ENCODE results near the gene ZNF652. TPM values are rescaled to one million over a fixed set of nuclear protein-coding genes. Genes with fewer than 3 reads are reported as not detected.

The ZNF652 gene
- polyA plus RNA-seq, 1 donor (not counting 4 experiments of a cell fraction or from before 2014, with no cell fraction given): 8.9 TPM

DNA sequence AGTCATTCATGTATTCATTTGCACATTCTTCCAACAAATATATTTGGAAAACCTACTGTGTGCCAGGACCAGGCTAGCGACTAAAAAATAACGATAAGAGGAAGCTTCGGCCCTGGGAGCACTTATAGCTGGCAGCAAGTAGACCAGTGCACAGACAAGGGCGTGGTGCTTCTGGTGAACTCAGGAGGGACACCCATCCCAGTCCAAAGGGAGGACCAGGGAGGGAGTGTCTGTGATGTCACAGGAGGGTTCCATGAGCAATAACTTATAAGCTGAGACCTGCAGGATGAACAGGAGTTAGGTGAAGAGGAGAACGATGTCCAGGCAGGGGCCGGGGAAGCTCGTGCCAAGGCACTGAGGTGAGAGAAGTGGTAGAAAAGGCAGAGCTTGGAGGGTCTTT, 114.1 kb downstream of the ZNF652 start:
- TF ChIP-seq, protein P1, sequence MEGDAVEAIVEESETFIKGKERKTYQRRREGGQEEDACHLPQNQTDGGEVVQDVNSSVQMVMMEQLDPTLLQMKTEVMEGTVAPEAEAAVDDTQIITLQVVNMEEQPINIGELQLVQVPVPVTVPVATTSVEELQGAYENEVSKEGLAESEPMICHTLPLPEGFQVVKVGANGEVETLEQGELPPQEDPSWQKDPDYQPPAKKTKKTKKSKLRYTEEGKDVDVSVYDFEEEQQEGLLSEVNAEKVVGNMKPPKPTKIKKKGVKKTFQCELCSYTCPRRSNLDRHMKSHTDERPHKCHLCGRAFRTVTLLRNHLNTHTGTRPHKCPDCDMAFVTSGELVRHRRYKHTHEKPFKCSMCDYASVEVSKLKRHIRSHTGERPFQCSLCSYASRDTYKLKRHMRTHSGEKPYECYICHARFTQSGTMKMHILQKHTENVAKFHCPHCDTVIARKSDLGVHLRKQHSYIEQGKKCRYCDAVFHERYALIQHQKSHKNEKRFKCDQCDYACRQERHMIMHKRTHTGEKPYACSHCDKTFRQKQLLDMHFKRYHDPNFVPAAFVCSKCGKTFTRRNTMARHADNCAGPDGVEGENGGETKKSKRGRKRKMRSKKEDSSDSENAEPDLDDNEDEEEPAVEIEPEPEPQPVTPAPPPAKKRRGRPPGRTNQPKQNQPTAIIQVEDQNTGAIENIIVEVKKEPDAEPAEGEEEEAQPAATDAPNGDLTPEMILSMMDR (optimal IDR thresholded peaks at IDR 0.05 in 1 of 3, IDR thresholded peaks at IDR 0.05 in 1 of 3, conservative IDR thresholded peaks at IDR 0.05 in 1 of 3; ENCODE audit: extremely low read depth in 1 of 3, insufficient read depth in 2 of 3, low read length in 3 of 3): no peak
- no peak for TF ChIP-seq EZH2 (IDR thresholded peaks at IDR 0.05; ENCODE audit: low read length)
- FAIRE-seq (no peak), DNase-seq (ENCODE audit: low read depth, low spot score) (no peak)
- Histone ChIP-seq H3K9me3 (ENCODE audit: control insufficient read depth, low read depth, low read length) (no peaks in the 10 kb centered on the region), H3K36me3 (ENCODE audit: control insufficient read depth in 2 of 2, extremely low read depth in 1 of 2, insufficient read depth in 2 of 2, low read length in 2 of 2) (no peaks in the 10 kb centered on the region), H4K20me1 (ENCODE audit: control insufficient read depth, extremely low read depth, insufficient read depth, low read length) (no peaks in the 10 kb centered on the region), H3K79me2 (ENCODE audit: control insufficient read depth, insufficient read depth, low read length) (no peaks in the 10 kb centered on the region), H3K27me3 (ENCODE audit: control insufficient read depth, extremely low read depth, insufficient read depth, low read length) (peaks cover 4% of the 10 kb centered on the region), H3K9ac (ENCODE audit: control insufficient read depth, extremely low read depth, insufficient read depth, low read length) (no peak overlapping the region), H3K4me1 (ENCODE audit: control insufficient read depth, extremely low read depth, insufficient read depth, low read length) (no peaks in the 10 kb centered on the region), H2AFZ (ENCODE audit: control insufficient read depth, low read length) (no peak overlapping the region), H3K4me2 (ENCODE audit: control insufficient read depth, extremely low read depth, insufficient read depth, low read depth, low read length) (no peak overlapping the region), H3K27ac (ENCODE audit: control insufficient read depth, insufficient read depth, low read length) (no peak overlapping the region), H3K9me1 (ENCODE audit: control insufficient read depth, extremely low read depth, insufficient read depth, low read length) (no peaks in the 10 kb centered on the region), H3K4me3 (ENCODE audit: control insufficient read depth in 2 of 3, extremely low read depth in 1 of 3, insufficient read depth in 2 of 3, low read depth in 1 of 3, low read length in 3 of 3) (no peak overlapping the region)
- dilution Hi-C loops (cut with MboI; ENCODE audit: extremely low pct_ligation_motif_present, low sequenced_read_pairs): no loop called here

DNA sequence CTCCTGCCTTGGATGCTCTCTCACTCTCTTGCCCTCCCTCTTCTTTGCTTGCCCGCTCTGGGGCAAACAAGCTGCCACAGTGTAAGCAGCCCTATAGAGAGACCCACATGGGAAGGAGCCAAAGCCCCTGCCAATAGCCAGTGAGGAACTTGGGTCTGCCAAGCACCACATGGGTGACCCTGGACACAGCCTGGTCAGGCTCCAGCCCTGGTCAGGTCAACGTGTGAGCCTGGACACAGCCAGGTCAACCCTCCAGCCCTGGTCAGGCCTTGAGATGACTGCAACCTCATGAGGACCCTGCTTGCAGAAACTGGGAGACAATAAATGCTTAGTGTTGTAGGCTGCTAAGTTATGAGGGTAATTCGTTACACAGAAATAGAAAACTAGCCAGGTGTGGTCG, 117.2 kb downstream of the ZNF652 start:
- FAIRE-seq: no peak
- H3K27me3 ChIP-seq (ENCODE audit: control insufficient read depth, extremely low read depth, insufficient read depth, low read length): peaks cover 4% of the 10 kb centered on the region
- H3K79me2 ChIP-seq (ENCODE audit: control insufficient read depth, insufficient read depth, low read length): no peaks in the 10 kb centered on the region
- no peak overlapping the region for H2AFZ ChIP-seq (ENCODE audit: control insufficient read depth, low read length)
- H3K9ac ChIP-seq (ENCODE audit: control insufficient read depth, extremely low read depth, insufficient read depth, low read length): no peak overlapping the region
- H3K36me3 ChIP-seq (ENCODE audit: control insufficient read depth in 2 of 2, extremely low read depth in 1 of 2, insufficient read depth in 2 of 2, low read length in 2 of 2): no peaks in the 10 kb centered on the region
- TF ChIP-seq, protein P1 (optimal IDR thresholded peaks at IDR 0.05 in 1 of 3, IDR thresholded peaks at IDR 0.05 in 1 of 3, conservative IDR thresholded peaks at IDR 0.05 in 1 of 3; ENCODE audit: extremely low read depth in 1 of 3, insufficient read depth in 2 of 3, low read length in 3 of 3): no peak
- TF ChIP-seq EZH2 (IDR thresholded peaks at IDR 0.05; ENCODE audit: low read length): no peak
- no peak for DNase-seq (ENCODE audit: low read depth, low spot score)
- dilution Hi-C loops (cut with MboI; ENCODE audit: extremely low pct_ligation_motif_present, low sequenced_read_pairs): no loop called here
- no peak overlapping the region for H3K4me3 ChIP-seq (ENCODE audit: control insufficient read depth in 2 of 3, extremely low read depth in 1 of 3, insufficient read depth in 2 of 3, low read depth in 1 of 3, low read length in 3 of 3)
- H3K4me1 ChIP-seq (ENCODE audit: control insufficient read depth, extremely low read depth, insufficient read depth, low read length): no peaks in the 10 kb centered on the region
- no peaks in the 10 kb centered on the region for H3K9me3 ChIP-seq (ENCODE audit: control insufficient read depth, low read depth, low read length)
- H3K9me1 ChIP-seq (ENCODE audit: control insufficient read depth, extremely low read depth, insufficient read depth, low read length): no peaks in the 10 kb centered on the region
- no peaks in the 10 kb centered on the region for H4K20me1 ChIP-seq (ENCODE audit: control insufficient read depth, extremely low read depth, insufficient read depth, low read length)
- no peak overlapping the region for H3K27ac ChIP-seq (ENCODE audit: control insufficient read depth, insufficient read depth, low read length)
- H3K4me2 ChIP-seq (ENCODE audit: control insufficient read depth, extremely low read depth, insufficient read depth, low read depth, low read length): no peak overlapping the region

Small RNAs within 50 kb of the gene (small RNA-seq; reads per million reads assigned to genes)
- 0 reads per million in 3 experiments for gene MIR6129 (ENCODE audit: insufficient read length in 3 of 3, low read depth in 3 of 3, low replicate concordance in 1 of 3)

Other genes with a start within 250 kb of the ZNF652 start
- 0.01 to 0.32 TPM (median 0.08 TPM) in 3 replicates for gene B4GALNT2, start 229.5 kb downstream of the ZNF652 start, polyA plus RNA-seq
- not detected in 3 replicates for gene GNGT2, start 151.7 kb downstream of the ZNF652 start, polyA plus RNA-seq
- 0.03 TPM in 1 of 3 replicates, not detected in the others for gene ABI3, start 151.5 kb downstream of the ZNF652 start, polyA plus RNA-seq
- gene PHOSPHO1, start 131.5 kb downstream of the ZNF652 start, polyA plus RNA-seq: 0.04 to 0.13 TPM (median 0.07 TPM) in 3 replicates
- 286 to 500 TPM (median 395 TPM) in 3 replicates for gene PHB1, start 52.6 kb upstream of the ZNF652 start, polyA plus RNA-seq
- 0.97 to 3.1 TPM (median 1.7 TPM) in 3 replicates for gene NGFR, start 133.0 kb upstream of the ZNF652 start, polyA plus RNA-seq
- 0.08 to 0.16 TPM (median 0.12 TPM) in 3 replicates for gene NXPH3, start 213.6 kb upstream of the ZNF652 start, polyA plus RNA-seq